ENCODE measurements around the gene LYPD6.

LYPD6 gene

DNA sequence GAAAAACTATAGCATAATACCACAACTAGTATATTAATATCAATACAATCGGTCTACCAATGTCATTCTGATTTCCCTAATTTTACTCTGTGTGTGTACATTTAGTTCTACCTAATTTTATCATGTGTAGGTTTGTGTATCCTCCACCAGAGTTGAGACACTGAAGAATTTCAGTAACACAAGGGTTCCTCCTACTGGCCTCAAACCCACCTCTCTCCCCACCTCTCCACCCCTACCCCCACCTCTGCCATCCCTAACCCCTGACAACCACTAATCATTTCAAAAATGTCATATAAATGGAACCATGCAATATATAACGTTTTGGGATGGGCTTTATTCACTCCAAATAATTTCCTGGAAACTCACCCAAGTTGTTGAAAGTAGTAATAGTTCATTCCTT, 117.9 kb downstream of the LYPD6 start:
- DNase-seq (ENCODE audit: low read depth in 2 of 3, low spot score in 2 of 3), result no peak

- DNase-seq (ENCODE audit: low read depth in 2 of 3, low spot score in 2 of 3), result no peak
These were observed 118.6 kb downstream of the LYPD6 start for GRCh38 chr2:149449017-149449416.

DNA sequence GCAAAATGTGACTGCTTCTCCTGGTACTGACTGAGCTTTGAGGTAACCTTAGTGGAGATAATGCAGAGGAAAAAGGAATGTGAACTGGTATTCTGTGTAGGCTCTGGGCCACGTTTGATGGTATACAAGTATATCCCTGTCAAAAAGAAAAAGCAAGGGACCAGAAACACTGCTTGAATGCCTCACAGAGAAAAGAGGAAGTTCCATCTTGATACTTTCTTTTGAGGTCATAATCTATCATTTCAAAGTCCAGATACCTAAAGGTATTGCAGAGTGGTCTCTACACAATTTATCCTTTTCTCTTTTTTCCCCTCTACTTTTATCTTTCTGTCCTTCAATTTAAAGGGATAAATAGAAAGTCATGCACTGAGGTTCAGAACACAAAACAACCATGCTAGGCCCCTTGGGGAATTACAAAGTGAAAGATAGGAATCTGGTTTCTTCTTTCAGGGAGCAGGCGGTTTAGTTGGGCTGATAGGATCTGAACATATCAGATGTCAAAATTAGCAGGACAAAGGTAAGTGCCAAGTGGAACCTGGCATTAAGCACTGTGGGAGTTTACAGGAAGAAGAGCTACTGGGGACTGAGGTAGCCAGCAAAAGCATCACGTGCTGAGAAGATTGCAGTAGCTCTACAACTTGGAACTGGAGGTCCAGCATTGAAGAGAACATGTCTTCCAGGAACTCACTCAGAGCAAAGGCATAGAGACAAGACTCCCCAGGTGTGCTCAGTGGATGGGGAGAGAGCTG, 121.2 kb downstream of the LYPD6 start:
- DNase-seq (ENCODE audit: low read depth in 2 of 3, low spot score in 2 of 3), result no peak

- DNase-seq (ENCODE audit: low read depth in 2 of 3, low spot score in 2 of 3), result no peak
These were observed 125.9 kb downstream of the LYPD6 start for GRCh38 chr2:149456285-149456684.

- no peak for DNase-seq (ENCODE audit: low read depth in 2 of 3, low spot score in 2 of 3)
These were observed 128.1 kb downstream of the LYPD6 start for GRCh38 chr2:149458502-149458901.

DNA sequence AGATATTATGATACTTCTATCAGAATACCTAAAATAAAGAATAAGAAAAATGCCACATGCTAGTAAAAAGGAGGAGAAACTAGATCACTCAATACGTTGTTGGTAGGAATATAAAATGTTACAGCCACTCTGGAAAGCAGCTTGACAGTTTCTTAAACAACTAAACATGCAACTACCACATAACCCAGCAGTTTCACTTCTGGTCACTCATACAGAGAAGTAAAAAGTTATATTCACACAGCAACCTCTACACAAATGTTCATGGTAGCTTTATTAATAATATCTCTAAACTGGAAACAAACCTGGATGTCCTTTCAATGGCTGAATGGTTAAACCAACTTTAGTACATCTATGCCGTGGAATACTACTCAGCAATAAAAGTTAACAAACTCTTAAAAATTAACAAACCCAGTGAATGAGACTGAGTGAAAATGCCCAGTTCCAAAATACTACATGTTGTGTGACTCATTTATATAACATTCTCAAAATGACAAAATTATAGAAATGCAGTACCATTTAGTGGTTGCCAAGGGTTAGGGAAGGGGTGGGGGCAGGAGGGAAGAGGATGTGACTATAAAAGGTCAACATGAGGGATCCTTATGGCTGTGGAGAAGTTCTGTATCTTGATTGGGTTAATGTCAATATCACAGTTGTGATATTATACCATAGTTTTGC, 133.1 kb downstream of the LYPD6 start:
- DNase-seq (ENCODE audit: low read depth in 2 of 3, low spot score in 2 of 3), result no peak

DNA sequence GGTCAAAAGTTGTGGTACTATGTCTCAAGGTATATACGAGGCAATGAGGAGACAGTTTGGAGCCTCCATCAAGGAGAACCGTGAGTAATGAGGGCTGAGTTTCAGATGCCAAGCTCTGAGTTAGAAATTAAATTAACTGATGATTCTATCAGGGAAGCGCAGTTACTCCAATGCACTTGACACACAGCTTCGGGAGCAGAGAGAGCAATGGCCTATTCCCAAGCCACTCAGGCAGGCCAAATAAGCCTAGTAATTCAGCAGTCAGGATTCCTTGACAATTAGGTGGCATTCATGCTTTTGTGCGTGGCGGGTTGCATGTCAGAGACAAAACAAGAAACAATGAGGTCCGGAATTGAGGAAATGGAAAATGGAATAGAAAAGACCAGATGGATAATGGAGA, 134.0 kb downstream of the LYPD6 start:
- DNase-seq (ENCODE audit: low read depth in 2 of 3, low spot score in 2 of 3), result no peak

DNA sequence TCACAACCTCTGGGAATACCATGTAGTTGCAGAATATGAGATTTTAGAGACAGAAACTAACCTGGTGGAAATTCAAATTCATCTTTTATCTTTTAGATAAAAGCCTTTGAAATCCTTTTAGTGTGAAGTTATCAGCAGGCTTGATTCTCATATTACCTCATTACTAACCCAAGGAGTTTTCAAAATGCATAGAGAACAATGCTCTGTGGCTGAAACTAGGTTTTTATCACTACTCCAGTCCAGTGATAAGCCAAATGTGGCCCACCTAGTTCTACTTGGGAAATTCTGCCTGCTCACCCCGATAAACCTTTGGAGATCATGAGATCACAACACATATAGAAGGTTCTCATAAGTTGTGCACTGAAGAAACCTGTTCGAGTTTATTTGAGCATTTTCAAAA, 135.5 kb downstream of the LYPD6 start:
- no peak for DNase-seq (ENCODE audit: low read depth in 2 of 3, low spot score in 2 of 3)

DNA sequence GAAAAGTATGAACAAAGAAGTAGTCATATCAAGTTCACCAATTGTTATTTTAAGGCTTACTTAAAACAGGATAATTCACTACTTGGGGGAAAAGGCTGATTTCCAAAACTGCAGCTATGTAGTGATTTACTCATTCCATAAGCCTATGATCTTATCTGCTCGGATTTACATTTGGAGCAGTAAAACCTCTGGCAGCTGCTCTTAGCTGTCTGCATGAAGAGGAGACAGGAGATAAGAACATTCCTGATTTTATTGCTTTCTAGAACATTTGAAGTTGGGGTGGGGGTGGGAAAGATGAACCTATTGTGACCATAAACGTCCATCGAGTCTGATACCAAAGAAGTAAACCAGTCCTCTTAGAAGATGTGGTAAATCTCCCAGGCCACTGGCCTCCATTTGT, 136.2 kb downstream of the LYPD6 start:
- no peak for DNase-seq (ENCODE audit: low read depth in 2 of 3, low spot score in 2 of 3)

DNA sequence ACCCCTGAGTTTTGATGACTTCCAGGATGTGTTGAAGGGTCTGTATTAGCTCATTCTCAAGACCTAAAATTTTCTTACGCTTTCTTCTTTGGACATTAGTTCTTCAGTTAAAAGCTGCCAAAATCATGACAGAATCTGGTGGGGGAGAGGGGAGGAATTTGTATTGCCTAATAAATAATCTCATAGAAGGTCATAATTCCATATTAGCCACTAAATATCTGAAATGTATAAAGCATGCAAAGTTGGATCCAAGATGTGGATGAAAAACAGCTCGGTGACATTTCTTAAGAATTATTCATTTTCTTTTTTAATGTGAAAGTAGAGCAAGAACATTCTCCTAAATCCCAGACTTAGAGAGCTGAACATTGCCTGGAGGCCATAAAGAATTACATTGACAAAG, 137.0 kb downstream of the LYPD6 start:
- DNase-seq (ENCODE audit: low read depth in 2 of 3, low spot score in 2 of 3), result no peak

- DNase-seq (ENCODE audit: low read depth in 2 of 3, low spot score in 2 of 3), result no peak
These were observed 138.2 kb downstream of the LYPD6 start for GRCh38 chr2:149468636-149469035.

GRCh38 chr2:149470046-149470445, 139.7 kb downstream of the LYPD6 start:
- no peak for DNase-seq (ENCODE audit: low read depth in 2 of 3, low spot score in 2 of 3)

DNA sequence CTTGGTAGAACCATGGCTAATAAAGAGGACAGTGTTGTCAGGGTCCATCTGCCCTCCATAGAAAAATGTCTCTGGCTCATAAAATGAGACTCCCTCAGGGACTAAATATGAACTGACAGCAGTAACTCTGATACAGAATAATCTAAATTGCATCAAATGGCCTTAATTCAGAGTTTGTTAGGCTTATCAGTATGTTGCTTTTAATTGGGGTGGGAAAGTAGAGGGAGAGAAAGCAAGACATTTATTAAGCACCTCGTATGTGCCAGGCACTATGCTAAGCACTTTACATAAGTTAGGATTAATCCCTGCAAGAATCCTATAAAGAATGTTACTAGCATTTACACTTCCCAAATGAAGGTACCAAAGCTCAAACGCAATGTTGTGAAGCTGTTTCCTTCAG, 142.0 kb downstream of the LYPD6 start:
- DNase-seq (ENCODE audit: low read depth in 2 of 3, low spot score in 2 of 3), result no peak

- DNase-seq (ENCODE audit: low read depth in 2 of 3, low spot score in 2 of 3), result no peak
These were observed 142.7 kb downstream of the LYPD6 start for GRCh38 chr2:149473068-149473467.

GRCh38 chr2:149473521-149473920, 143.1 kb downstream of the LYPD6 start:
- DNase-seq (ENCODE audit: low read depth in 2 of 3, low spot score in 2 of 3), result no peak

DNA sequence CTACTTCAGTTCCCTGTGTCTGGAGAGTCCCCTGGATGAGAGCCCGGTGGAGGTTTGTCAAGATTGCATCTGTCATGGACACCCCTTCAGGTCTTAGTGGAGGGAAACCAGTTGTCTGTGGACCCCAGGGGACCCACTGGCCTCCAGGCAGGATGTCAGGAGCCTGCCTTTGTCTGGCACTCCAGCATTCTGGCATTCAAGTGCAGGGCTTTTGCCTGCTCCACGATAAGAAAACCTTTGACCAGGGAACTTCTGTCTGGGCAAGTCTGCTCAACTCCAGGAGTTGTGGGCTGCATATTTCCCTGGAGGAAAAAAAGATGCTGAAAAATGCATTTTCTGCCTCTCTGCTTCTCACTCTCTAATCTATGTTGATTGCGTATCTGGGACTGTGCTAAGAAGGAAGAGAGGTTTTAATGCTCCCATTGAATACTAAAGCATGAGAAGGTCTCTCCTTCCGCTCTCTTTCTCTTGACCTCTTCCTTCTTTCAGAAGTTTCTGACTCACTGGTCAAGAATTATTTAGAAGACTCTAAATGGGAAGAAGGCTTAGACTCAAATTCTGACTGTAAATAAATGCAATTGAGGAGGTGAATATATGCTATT, 152.7 kb downstream of the LYPD6 start:
- DNase-seq (ENCODE audit: low read depth in 2 of 3, low spot score in 2 of 3), result no peak

DNA sequence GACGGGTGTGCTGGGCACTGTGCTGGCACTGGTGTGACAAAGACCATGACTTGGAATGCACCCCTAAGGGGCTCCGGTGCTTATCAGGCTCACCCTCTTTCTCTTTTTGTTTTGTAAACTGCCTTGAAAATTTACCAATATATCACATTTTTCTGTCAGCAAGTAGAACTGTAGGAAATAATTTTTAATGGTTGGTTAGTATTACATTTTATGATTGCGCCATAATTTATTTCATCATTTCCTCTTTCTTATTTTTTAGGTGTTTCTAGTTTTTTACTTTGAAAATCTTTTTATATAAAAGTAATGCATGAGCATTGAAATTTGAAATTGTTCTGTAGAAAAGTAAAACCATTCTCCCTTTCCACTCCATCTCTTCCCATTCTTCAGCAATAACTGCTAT, 156.3 kb downstream of the LYPD6 start:
- no peak for DNase-seq (ENCODE audit: low read depth in 2 of 3, low spot score in 2 of 3)

DNA sequence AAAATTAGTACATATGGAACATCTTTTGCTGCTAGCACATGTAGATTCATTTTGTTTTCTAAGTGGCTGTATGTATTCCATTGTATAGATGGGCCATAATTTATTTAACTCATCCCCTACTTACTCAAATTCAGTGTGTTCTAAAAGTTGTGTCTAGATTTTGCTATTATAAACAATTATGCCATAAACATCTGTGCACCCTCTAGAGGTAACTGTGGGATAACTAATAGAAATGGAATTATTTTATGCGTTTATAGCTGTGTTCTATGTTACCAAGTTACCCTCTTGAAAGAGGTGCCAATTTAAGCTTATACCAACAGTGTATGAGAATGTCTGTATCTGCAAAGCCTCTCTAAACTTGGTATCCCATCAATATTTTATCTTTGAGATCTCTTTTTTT, 156.8 kb downstream of the LYPD6 start:
- no peak for DNase-seq (ENCODE audit: low read depth in 2 of 3, low spot score in 2 of 3)

DNA sequence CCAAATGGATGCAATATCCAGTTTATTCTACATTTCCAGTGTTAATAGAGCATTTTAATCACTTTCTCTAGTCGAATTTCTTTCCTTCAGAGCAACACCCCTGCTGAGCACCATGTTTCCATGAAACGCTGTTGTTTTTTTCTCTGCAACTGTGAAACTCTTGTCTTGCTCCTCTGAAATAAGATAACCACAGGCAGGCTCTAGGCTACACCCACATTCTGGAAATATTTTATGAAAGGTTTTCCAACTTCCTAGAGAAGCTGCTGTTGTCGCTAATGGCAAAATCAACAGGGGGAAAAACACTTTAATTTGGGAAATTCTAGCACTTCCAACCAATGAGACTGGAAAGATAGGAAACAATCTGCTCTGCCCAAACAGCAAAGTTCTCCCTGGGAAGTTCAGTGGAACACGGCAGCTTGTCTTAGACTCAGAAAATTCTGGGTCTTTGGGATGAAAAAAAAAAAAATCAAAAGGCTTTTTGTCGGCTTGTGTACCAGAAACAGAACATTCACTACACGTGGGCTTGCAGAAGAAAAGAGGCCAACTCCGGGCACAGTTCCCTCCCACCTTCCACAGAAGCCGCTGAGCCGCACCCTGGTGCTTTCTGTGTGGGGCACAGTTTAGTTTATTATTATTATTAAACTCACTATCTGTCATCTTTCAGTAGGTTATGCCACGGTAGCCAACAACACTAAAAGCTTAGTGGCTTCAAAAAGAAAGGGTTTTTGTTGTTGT, 158.5 kb downstream of the LYPD6 start:
- no peak for DNase-seq (ENCODE audit: low read depth in 2 of 3, low spot score in 2 of 3)

DNA sequence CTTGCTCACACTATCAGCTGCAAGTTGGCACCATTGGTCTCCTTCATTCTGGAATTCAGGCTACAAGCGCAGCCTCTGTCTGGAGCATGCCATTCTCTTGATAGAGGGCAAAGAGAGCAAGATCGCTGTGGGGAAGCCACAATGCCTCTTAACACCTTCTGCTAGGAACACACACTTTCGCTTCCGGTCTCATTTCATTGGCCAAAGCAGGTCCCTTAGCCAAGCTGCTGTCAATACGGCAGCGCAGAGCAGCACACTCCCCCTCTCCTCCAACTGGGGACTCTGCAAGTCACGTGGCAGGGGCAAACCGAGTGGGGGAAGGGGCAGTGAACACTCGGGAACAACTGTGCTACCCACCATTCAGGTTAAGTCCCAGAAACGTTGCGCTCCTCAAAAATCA, 159.1 kb downstream of the LYPD6 start:
- DNase-seq (ENCODE audit: low read depth in 2 of 3, low spot score in 2 of 3), result no peak

- no peak for DNase-seq (ENCODE audit: low read depth in 2 of 3, low spot score in 2 of 3)
These were observed 159.9 kb downstream of the LYPD6 start for GRCh38 chr2:149490296-149490695.

DNA sequence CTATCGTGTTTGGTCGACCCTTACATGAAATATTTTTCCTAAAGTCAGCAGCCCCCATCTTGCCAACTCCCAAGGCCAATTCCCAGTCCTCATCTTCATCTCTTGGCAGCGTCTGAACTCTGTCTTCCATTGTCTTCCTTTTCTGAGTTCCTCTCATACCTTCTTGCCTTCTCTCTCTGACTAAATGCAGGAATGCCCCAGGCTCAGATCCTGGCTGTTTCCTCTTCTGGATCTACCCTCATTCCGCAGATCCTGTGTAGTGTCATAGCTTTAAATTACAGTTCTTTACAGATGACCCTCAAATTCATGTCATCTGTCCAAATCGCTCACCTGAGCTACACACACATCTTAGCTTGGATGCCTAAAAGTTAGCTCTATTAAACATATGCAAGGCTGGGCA, 162.5 kb downstream of the LYPD6 start:
- DNase-seq (ENCODE audit: low read depth in 2 of 3, low spot score in 2 of 3), result no peak

Data from activated CD8-positive, alpha-beta memory T cell treated with anti-CD3 and anti-CD28 coated beads for 48 hours (primary cell).